Gastrocnemius medialis (tissue), 4 donors: ENCODE measurements around the gene MPZ.

Source experiments
- CTCF ChIP-seq, 5 experiments: fragments of 450-650 bp in 3 of 5; fragments of 200-600 bp in 2 of 5; sonication (generic) in 2 of 5; IDR thresholded peaks in 4 of 5; conservative IDR thresholded peaks in 1 of 5; 1 replicate in 4 of 5; 2 replicates in 1 of 5; pipeline ENCODE4 v1.5.1; 2016 to 2019; ENCODE audit warnings: antibody characterized with exemption in 5 of 5, mild to moderate bottlenecking in 3 of 5, moderate library complexity in 3 of 5
- POLR2A ChIP-seq, 2 donors: fragments of 450-650 bp; IDR thresholded peaks; one replicate each; pipeline ENCODE4 v1.6.1; 2017; ENCODE audit warnings: antibody characterized with exemption in 2 of 2, mild to moderate bottlenecking in 2 of 2, moderate library complexity in 2 of 2

GRCh38 chr1:161299347-161299746, 10.4 kb downstream of the MPZ start:
- TF ChIP-seq CTCF (IDR thresholded peaks at IDR 0.05 in 4 of 5, conservative IDR thresholded peaks at IDR 0.05 in 1 of 5) (no peak), POLR2A (IDR thresholded peaks at IDR 0.05) (no peak)
